Measurements from ENCODE around the gene BANP.

GRCh38 chr16:88008840-88009239 lies 57.6 kb downstream of the BANP start:
- TF ChIP-seq, protein P1, sequence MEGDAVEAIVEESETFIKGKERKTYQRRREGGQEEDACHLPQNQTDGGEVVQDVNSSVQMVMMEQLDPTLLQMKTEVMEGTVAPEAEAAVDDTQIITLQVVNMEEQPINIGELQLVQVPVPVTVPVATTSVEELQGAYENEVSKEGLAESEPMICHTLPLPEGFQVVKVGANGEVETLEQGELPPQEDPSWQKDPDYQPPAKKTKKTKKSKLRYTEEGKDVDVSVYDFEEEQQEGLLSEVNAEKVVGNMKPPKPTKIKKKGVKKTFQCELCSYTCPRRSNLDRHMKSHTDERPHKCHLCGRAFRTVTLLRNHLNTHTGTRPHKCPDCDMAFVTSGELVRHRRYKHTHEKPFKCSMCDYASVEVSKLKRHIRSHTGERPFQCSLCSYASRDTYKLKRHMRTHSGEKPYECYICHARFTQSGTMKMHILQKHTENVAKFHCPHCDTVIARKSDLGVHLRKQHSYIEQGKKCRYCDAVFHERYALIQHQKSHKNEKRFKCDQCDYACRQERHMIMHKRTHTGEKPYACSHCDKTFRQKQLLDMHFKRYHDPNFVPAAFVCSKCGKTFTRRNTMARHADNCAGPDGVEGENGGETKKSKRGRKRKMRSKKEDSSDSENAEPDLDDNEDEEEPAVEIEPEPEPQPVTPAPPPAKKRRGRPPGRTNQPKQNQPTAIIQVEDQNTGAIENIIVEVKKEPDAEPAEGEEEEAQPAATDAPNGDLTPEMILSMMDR (IDR thresholded peaks at IDR 0.05; ENCODE audit: poor library complexity) = no peak
- TF ChIP-seq EZH2 (IDR thresholded peaks at IDR 0.05; ENCODE audit: borderline replicate concordance) = no peak
